HepG2 (cell line): Measurements from ENCODE around the gene SNRPD3. TPM values are rescaled to one million over a fixed set of nuclear protein-coding genes. Genes with fewer than 3 reads are reported as not detected.

Experiments
- ASH2L ChIP-seq: fragments of 300-600, 200-600 bp; sonication (generic); IDR thresholded peaks from 2 replicates; pipeline ENCODE4 v1.7.0; 2017; ENCODE audit warnings: low read depth, mild to moderate bottlenecking, moderate library complexity, mixed read lengths, low read length; ENCODE audit not compliant: insufficient read length
- ATF1 ChIP-seq: IDR thresholded peaks from 2 replicates; pipeline ENCODE4 v1.6.1; 2016; ENCODE audit warnings: mild to moderate bottlenecking, control low read depth
- GABPB1 ChIP-seq: IDR thresholded peaks from 2 replicates; pipeline ENCODE4 v1.6.1; 2016; ENCODE audit warnings: mild to moderate bottlenecking, missing genetic modification reagents, moderate library complexity, missing compliant biosample characterization
- PTBP1 ChIP-seq: fragments of 200-400 bp; formaldehyde crosslinking; IDR thresholded peaks from 2 replicates; pipeline ENCODE4 v1.6.1; 2018; ENCODE audit warnings: low read length, low read depth; ENCODE audit not compliant: poor library complexity, severe bottlenecking
- RCOR2 ChIP-seq: IDR thresholded peaks from 2 replicates; pipeline ENCODE4 v1.6.1; 2016; ENCODE audit warnings: missing biosample characterization, missing genetic modification reagents
- RNF2 ChIP-seq: fragments of 450-650 bp; conservative IDR thresholded peaks from 2 replicates; pipeline ENCODE4 v1.6.1; 2016; ENCODE audit warnings: low read depth
- TARDBP ChIP-seq: sonication (generic); formaldehyde crosslinking; IDR thresholded peaks from 2 replicates; pipeline ENCODE4 v1.8.0; 2022; ENCODE audit warnings: mild to moderate bottlenecking, missing genetic modification reagents
- ZBTB1 ChIP-seq: sonication (generic); formaldehyde crosslinking; IDR thresholded peaks from 2 replicates; pipeline ENCODE4 v1.4.0; 2020; ENCODE audit warnings: missing genetic modification reagents, borderline replicate concordance
- ZFP36L1 ChIP-seq: sonication (generic); formaldehyde crosslinking; IDR thresholded peaks from 2 replicates; pipeline ENCODE4 v1.8.0; 2022; ENCODE audit warnings: mild to moderate bottlenecking, missing genetic modification reagents, moderate library complexity
- ZNF7 ChIP-seq: IDR thresholded peaks from 2 replicates; pipeline ENCODE4 v1.6.1; 2016; ENCODE audit warnings: missing biosample characterization, missing genetic modification reagents
- ZNF790 ChIP-seq: sonication (generic); formaldehyde crosslinking; IDR thresholded peaks from 2 replicates; pipeline ENCODE4 v1.8.0; 2022; ENCODE audit warnings: missing genetic modification reagents, mild to moderate bottlenecking, borderline replicate concordance
- polyA plus RNA-seq, 8 experiments: library from polyadenylated mRNA; depleted of rRNA in 3 of 8; stranded (reverse) in 7 of 8; unstranded in 1 of 8; fragments of >200 nt; fragmentation: Illumina TruSeq in 4 of 8; extraction: Trizol in 4 of 8; gene quantifications; 2 replicates each; pipeline versions ENCODE4 v1.2.1 to v1.2.3, GENCODE V29; 2011 to 2016; ENCODE audit warnings: low read depth in 4 of 8, missing spikeins in 1 of 8, mixed read lengths in 1 of 8; ENCODE audit not compliant: insufficient read depth in 1 of 8
- total RNA-seq, 5 experiments: library from RNA; depleted of rRNA; stranded (reverse); fragments of >200 nt; fragmentation: Illumina TruSeq; extraction: Trizol; gene quantifications; 2 replicates each; pipeline ENCODE4 v1.2.3, GENCODE V29; 2016; ENCODE audit warnings: low read depth in 1 of 5
- TF ChIP-seq, protein P1 (sequence below): sonication (generic); formaldehyde crosslinking; IDR thresholded peaks from 2 replicates; pipeline ENCODE4 v1.4.0; 2020; ENCODE audit warnings: mild to moderate bottlenecking, missing genetic modification reagents
- TF ChIP-seq, protein P2 (sequence below): sonication (generic); formaldehyde crosslinking; IDR thresholded peaks from 2 replicates; pipeline ENCODE4 v1.5.0; 2020; ENCODE audit warnings: mild to moderate bottlenecking, missing genetic modification reagents
- TF ChIP-seq, protein P3 (sequence below): sonication (generic); formaldehyde crosslinking; conservative IDR thresholded peaks from 2 replicates; pipeline ENCODE4 v1.4.0; 2020; ENCODE audit warnings: missing genetic modification reagents
- TF ChIP-seq, protein P4 (sequence below): sonication (generic); formaldehyde crosslinking; IDR thresholded peaks from 2 replicates; pipeline ENCODE4 v1.5.0; 2020; ENCODE audit warnings: mild to moderate bottlenecking, missing genetic modification reagents

Gene SNRPD3
- total and polyA plus RNA-seq, 2 of the 13 experiments (the other 11 are each of a cell fraction or from before 2014, with no cell fraction given) = 110 to 209 TPM

DNA sequence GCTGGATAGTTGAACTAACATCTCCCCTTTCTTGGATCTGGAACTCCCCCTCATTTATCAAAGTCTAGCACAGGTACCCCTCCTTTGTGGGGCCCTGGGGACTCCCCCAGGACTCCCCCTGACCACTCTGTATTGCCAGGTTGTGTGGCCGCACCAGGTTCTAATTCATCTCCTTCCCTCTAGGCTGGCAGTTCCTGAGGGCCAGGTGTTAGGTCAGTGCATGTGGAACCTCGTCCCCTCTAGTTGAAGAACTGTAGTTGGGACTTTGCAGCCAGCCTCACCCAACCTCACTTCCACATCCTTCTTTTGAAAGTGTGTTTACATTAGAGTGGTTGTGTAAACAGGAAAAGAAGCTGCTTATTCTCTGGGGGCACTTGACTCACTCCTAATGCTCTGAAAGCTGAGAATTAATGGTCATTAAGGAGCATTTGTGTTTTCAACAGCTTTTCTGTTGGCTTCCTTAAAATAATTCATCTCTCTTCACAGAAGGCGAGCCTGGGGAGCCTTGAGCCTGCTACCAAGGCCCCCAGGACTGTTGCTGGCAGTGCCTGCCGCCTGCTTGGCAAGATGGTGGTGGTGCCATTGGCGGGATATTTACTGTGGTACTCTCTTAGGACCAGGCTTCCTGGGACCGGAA is 48.9 kb upstream of the SNRPD3 start (continued):
- TF ChIP-seq, protein P1, sequence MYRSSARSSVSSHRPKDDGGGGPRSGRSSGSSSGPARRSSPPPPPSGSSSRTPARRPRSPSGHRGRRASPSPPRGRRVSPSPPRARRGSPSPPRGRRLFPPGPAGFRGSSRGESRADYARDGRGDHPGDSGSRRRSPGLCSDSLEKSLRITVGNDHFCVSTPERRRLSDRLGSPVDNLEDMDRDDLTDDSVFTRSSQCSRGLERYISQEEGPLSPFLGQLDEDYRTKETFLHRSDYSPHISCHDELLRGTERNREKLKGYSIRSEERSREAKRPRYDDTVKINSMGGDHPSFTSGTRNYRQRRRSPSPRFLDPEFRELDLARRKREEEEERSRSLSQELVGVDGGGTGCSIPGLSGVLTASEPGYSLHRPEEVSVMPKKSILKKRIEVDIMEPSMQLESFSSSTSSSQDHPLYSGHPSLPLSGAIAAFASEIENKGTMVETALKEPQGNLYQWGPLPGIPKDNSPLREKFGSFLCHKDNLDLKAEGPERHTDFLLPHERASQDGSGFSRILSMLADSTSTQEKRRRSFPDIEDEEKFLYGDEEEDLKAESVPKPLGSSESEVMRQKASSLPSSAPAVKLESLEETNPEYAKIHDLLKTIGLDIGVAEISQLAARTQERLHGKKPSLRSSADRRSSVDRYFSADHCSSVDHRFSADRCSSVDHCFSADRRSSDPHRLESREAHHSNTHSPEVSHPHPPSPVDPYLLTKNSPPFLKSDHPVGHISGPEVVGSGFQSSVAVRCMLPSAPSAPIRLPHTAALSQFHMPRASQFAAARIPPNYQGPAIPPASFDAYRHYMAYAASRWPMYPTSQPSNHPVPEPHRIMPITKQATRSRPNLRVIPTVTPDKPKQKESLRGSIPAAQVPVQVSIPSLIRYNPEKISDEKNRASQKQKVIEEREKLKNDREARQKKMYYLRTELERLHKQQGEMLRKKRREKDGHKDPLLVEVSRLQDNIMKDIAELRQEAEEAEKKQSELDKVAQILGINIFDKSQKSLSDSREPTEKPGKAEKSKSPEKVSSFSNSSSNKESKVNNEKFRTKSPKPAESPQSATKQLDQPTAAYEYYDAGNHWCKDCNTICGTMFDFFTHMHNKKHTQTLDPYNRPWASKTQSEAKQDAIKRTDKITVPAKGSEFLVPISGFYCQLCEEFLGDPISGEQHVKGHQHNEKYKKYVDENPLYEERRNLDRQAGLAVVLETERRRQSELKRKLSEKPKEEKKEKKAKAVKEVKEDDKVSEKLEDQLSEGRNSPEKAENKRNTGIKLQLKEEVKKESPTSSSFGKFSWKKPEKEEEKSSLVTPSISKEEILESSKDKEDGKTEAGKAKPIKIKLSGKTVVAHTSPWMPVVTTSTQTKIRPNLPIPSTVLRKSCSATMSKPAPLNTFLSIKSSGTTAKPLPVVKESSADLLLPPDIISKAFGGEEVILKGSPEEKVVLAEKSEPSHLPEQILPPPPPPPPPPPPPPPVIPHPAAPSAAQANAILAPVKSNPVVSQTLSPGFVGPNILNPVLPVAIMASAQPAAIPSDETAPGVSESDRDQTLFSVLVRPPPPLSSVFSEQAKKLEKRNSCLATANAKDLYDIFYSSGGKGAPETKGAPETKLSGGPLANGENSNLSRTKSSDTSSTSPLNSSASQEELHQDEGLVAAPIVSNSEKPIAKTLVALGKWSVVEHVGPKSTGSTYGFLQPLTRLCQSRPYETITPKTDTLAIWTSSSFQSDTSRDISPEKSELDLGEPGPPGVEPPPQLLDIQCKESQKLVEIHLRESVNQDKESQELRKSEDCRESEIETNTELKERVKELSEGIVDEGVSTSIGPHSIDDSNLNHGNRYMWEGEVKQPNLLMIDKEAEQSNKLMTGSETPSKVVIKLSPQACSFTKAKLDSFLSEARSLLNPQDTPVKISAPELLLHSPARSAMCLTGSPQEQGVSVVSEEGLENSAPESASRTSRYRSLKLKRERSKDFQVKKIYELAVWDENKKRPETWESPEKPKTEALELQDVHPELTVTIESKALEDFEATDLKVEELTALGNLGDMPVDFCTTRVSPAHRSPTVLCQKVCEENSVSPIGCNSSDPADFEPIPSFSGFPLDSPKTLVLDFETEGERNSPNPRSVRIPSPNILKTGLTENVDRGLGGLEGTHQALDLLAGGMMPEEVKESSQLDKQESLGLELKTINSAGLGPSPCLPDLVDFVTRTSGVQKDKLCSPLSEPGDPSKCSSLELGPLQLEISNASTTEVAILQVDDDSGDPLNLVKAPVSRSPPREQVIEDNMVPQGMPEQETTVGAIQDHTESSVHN (CRISPR knock-in tag) = no peak
- TF ChIP-seq ZNF7 (no peak), ASH2L (peak; percentile 52), ZFP36L1 (CRISPR knock-in tag) (no peak), ZNF790 (CRISPR knock-in tag) (no peak), PTBP1 (no peak), ATF1 (0 out of 2 replicates have a peak, but pooled peaks have one; percentile 18), TARDBP (CRISPR knock-in tag) (no peak), ZBTB1 (CRISPR knock-in tag) (no peak), RNF2 (no peak), RCOR2 (0 out of 2 replicates have a peak, but pooled peaks have one; percentile 51), GABPB1 (peak; percentile 19; the same call in 1 of the 2 replicates)
- TF ChIP-seq, protein P2, sequence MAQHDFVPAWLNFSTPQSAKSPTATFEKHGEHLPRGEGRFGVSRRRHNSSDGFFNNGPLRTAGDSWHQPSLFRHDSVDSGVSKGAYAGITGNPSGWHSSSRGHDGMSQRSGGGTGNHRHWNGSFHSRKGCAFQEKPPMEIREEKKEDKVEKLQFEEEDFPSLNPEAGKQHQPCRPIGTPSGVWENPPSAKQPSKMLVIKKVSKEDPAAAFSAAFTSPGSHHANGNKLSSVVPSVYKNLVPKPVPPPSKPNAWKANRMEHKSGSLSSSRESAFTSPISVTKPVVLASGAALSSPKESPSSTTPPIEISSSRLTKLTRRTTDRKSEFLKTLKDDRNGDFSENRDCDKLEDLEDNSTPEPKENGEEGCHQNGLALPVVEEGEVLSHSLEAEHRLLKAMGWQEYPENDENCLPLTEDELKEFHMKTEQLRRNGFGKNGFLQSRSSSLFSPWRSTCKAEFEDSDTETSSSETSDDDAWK (CRISPR knock-in tag) = no peak
- TF ChIP-seq, protein P3, sequence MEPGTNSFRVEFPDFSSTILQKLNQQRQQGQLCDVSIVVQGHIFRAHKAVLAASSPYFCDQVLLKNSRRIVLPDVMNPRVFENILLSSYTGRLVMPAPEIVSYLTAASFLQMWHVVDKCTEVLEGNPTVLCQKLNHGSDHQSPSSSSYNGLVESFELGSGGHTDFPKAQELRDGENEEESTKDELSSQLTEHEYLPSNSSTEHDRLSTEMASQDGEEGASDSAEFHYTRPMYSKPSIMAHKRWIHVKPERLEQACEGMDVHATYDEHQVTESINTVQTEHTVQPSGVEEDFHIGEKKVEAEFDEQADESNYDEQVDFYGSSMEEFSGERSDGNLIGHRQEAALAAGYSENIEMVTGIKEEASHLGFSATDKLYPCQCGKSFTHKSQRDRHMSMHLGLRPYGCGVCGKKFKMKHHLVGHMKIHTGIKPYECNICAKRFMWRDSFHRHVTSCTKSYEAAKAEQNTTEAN = no peak
- TF ChIP-seq, protein P4, sequence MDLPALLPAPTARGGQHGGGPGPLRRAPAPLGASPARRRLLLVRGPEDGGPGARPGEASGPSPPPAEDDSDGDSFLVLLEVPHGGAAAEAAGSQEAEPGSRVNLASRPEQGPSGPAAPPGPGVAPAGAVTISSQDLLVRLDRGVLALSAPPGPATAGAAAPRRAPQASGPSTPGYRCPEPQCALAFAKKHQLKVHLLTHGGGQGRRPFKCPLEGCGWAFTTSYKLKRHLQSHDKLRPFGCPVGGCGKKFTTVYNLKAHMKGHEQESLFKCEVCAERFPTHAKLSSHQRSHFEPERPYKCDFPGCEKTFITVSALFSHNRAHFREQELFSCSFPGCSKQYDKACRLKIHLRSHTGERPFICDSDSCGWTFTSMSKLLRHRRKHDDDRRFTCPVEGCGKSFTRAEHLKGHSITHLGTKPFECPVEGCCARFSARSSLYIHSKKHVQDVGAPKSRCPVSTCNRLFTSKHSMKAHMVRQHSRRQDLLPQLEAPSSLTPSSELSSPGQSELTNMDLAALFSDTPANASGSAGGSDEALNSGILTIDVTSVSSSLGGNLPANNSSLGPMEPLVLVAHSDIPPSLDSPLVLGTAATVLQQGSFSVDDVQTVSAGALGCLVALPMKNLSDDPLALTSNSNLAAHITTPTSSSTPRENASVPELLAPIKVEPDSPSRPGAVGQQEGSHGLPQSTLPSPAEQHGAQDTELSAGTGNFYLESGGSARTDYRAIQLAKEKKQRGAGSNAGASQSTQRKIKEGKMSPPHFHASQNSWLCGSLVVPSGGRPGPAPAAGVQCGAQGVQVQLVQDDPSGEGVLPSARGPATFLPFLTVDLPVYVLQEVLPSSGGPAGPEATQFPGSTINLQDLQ (CRISPR knock-in tag) = no peak
